Stimulated activated CD4-positive, alpha-beta T cell treated with anti-CD3 and anti-CD28 coated beads, TNF-alpha, amount 100 ng/mL, for 4 hours (primary cell): ENCODE data around the gene BNIP5.
"Not testable (repeated sequence)": the region's sequence is repeated elsewhere in the genome, so short reads cannot be mapped to it uniquely, and the experiment has no call there.

Experiments
- DNase-seq, 3 experiments: peaks; one replicate each; pipeline ENCODE4 v3.0.0-alpha.2; 2020; ENCODE audit warnings: low read depth in 3 of 3

BNIP5 gene

GRCh38 chr6:36364669-36365479 lies 28.2 kb upstream of the BNIP5 start:
- no peak for DNase-seq

- DNase-seq, result not testable (repeated sequence)
These were observed 27.5 kb upstream of the BNIP5 start for GRCh38 chr6:36364061-36364635.

- DNase-seq, result not testable (repeated sequence)
These were observed 26.7 kb upstream of the BNIP5 start for GRCh38 chr6:36363371-36363752.

GRCh38 chr6:36362551-36363370 lies 26.1 kb upstream of the BNIP5 start:
- no peak for DNase-seq

- DNase-seq, result no peak
These were observed 24.4 kb upstream of the BNIP5 start for GRCh38 chr6:36361071-36361470.

- DNase-seq, result peak; percentile 28 to 52 (median 40)
These were observed 23.8 kb upstream of the BNIP5 start for GRCh38 chr6:36360241-36361054.

GRCh38 chr6:36358226-36358915 lies 21.7 kb upstream of the BNIP5 start:
- DNase-seq, result no peak

GRCh38 chr6:36357872-36358225 lies 21.2 kb upstream of the BNIP5 start:
- DNase-seq, result no peak

GRCh38 chr6:36355819-36356218 lies 19.1 kb upstream of the BNIP5 start:
- DNase-seq, result no peak

- DNase-seq, result no peak
These were observed 16.8 kb upstream of the BNIP5 start for GRCh38 chr6:36353411-36353915.

GRCh38 chr6:36352477-36353157 lies 15.9 kb upstream of the BNIP5 start:
- no peak for DNase-seq

- DNase-seq, result no peak
These were observed 14.2 kb upstream of the BNIP5 start for GRCh38 chr6:36350681-36351571.

- no peak for DNase-seq
These were observed 13.4 kb upstream of the BNIP5 start for GRCh38 chr6:36350082-36350481.

GRCh38 chr6:36349240-36349639 lies 12.6 kb upstream of the BNIP5 start:
- DNase-seq, result no peak

GRCh38 chr6:36347621-36348020 lies 10.9 kb upstream of the BNIP5 start:
- DNase-seq, result no peak

- no peak for DNase-seq
These were observed 10.0 kb upstream of the BNIP5 start for GRCh38 chr6:36346486-36347273.

- no peak for DNase-seq
These were observed 9.2 kb upstream of the BNIP5 start for GRCh38 chr6:36345681-36346466.
